ENCODE results near the gene CSPG4.

- TF ChIP-seq CTCF (conservative IDR thresholded peaks at IDR 0.05 in 1 of 2, IDR thresholded peaks at IDR 0.05 in 1 of 2; ENCODE audit: extremely low read depth in 1 of 2, insufficient read depth in 1 of 2, low read depth in 1 of 2, low read length in 2 of 2): no peak
- TF ChIP-seq EZH2 (IDR thresholded peaks at IDR 0.05; ENCODE audit: borderline replicate concordance, low read length): no peak
These were observed 63.4 kb downstream of the CSPG4 start for GRCh38 chr15:75649045-75649761.

Measured in mammary epithelial cell (primary cell).